GM21515 (cell line): ENCODE measurements around the gene GPR55.
A peak's percentile ranks its signal among the peaks of the same experiment; 100 is the strongest.

Experiments used
- ATAC-seq: cut with Tn5 transposase; IDR thresholded peaks from one replicate; pipeline ENCODE4 v1.9.1; 2021; ENCODE audit not compliant: unreplicated experiment

Gene GPR55

DNA sequence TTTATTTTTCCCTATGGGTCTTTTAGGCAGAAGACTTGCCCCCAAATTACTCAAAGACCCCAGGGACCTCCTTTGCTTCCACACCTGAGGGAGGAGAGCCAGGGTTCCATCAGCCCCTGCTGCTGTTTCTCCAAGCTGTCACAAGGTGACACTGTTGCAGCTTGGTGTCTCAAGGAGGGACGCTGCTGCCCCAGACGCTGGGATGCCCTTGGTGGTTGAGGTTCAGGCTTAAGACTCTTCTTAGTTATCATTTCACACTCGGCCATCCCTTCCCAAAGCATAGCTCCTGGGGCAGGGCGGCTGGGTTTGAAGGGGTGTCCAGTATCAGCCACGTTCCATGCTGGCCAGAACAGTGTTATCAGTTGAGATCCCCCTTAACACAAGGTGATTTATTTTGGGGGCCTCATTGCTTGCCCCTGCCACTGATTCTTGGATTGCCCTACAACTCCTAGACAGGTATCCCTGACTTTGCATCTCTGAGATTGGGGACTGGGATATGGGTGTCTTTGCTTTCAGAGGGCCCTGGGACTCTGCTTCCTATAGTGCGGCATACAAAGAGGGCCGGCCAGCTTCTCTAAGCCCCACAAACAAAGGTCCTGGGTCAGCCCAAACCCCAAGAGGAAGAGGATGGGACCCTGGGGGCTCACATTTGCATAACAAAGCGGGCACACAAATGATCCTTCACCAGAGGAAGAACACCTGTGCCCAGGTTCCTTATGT lies 22.7 kb downstream of the GPR55 start:
- peak; percentile 53 for ATAC-seq

DNA sequence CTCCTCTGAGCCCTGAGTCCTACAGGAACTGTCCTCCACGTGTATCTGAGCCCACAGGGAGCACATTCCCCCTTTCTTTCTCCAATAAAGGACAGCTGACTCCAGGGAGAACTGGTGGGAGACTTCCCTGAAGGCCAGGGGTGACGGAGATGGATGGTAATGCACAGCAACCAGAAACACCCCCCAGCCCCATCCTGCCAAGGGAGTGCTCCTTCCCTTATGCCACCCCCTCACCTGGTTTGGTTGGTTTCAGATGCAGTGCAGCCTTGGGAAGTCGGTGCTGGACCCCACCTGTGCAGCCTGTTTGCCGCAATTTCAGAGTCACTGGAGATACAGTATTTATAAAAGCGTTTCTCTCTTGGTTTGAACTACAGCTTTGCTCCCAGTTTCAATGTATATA lies 24.0 kb downstream of the GPR55 start:
- ATAC-seq, result no peak

DNA sequence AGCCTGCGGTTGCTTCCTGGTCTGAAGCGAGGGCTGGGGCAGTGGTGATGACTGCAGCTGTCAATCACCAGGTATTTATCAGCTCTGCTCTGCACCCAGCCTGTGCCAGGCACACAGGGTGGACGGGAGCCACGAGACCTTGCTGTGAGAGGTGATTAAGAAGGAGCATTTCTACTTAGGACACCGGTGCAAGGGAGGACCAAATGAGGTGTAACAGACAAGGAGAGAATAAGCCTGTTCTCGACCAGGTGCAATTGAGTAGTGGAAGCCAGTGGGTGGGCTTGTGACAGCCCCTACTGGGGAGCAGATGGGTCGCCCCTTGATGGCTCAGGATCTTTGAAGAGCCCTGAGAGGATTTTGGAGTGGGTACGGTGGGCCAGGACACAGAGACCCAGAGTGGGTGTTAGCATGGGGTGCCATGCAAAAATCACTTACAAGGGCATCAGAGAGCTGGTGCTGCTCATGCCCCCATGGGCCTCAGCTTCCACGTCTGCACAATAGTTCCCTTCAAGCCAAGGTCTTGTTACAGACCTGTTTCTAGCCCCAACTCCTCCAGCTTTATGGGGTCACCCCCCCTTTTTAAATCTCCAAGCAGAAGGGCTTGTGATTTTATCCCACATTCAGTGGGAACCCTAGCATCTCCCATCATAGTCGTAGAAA lies 24.6 kb downstream of the GPR55 start:
- no peak for ATAC-seq

DNA sequence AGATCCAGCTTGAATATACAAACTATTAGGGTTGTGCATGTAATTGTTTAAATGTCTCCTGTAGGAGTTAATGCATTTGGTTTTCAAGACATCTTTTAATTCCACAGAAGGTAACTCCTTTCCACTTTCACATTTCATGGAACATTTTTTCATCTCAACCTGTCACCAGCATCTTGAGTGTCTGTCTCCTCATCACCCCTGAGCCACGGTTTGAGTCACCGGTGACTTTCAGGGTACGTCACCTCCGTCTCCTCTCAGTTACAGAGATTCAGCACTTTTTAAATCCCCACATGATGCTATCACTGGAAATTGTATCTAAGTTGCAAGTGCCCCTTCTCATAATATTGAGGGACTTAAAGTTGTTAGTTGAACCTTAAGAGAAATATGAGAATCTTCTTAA lies 25.3 kb downstream of the GPR55 start:
- ATAC-seq, result no peak

DNA sequence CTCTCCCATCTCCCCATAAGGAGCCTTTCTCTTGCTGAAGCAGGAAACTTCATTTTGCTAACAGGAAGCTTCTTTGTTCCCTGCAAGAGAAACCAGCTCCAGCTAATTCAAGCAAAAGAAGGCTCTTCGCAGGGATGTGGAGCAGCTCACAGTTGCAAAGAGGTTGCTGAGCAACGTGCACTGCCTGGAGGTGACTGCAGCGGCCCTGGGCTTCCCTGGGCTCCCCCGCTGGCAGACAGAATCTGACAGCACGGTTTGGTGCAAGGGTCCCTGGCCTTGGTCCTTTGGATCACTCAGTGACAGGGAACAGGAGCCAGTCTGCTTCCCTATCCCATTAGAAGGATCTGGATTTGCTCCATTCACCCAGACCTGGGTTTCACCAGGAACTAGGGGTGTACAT lies 25.8 kb downstream of the GPR55 start:
- no peak for ATAC-seq

DNA sequence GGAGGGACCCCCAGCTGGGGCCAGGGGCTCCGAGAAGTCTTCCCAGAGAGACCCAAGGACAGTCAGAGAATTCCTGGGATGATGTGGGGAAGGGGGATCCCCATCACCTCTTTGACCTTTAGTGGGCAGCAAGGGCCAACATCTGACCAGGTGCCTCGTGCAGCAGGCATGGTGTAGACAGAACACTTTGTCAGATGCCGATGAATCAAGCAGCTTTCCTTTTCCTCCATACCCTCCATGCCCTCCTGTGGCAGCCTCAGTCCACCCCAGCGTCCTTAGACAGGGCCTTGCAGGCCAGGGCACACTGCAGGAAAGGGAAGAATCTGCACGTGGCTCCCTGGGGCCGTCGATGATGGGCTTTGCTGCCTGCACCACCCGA lies 26.3 kb downstream of the GPR55 start:
- ATAC-seq, result no peak

DNA sequence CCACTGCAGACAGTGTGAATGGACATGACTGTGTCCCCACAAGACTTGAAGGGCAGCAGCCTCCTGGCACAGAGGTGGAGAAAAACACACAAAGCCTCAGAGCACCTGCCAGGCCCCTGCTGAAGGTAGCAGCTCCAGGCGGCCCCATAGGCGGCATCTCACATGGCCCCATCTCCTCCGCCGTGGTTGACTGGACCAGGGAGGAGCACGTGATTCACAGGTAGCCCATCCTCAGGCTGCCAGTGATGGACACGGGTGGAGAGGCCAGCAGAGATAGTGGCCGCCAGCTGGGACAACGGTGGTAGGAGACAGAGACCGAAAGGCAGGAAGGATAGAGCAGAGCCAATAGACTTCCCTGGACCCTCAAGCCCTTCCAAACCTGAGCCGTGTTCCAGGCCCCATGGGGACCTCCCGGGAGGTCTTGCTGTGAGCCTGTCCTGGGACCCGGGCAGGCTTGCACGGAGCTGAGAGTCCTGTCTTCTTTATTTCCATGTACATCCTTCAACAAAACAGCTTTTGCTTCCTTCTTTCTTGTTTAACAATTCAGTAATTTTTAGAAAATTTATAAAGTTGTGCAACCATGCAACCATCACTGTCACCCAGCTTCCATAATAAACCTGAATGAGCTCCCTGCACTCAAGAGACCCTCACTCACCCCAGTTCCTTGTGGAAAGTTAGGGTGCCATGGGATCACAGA lies 26.9 kb downstream of the GPR55 start:
- no peak for ATAC-seq

DNA sequence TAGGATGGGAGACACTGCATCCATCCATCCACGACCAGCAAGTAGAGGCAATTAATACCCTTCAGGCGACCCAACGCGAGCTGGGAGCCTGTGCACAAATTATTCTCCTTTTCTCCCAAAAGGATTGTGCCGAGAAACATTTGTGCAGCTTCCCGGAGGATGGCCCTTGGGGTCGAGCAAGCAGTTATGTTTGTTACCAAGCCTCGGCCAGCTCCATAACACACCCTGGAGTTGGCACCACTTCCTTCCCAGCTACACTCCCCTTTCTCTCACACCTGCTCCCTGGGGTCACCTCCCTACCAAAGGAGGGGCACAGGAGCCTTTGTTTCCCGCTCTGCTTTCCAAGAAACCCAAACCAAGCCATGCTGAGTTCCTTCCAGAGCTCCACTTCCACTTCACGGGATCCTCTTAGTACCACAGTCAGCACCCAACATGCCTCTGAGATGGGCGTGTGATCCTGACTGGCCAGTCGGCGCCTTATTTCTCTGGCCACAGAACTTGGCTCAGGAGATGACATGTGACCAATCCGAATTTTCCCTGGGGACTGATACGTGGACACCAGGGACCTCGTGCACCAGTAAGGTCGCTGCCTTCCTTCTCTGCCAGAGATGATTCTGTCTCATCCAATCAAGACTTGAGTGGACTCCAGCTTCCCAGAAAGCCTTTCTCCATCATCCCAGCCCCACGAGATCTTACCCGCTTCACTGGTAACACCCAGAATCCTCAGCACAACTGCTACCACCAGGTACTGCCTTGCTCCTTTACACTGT lies 28.5 kb downstream of the GPR55 start:
- ATAC-seq, result no peak

DNA sequence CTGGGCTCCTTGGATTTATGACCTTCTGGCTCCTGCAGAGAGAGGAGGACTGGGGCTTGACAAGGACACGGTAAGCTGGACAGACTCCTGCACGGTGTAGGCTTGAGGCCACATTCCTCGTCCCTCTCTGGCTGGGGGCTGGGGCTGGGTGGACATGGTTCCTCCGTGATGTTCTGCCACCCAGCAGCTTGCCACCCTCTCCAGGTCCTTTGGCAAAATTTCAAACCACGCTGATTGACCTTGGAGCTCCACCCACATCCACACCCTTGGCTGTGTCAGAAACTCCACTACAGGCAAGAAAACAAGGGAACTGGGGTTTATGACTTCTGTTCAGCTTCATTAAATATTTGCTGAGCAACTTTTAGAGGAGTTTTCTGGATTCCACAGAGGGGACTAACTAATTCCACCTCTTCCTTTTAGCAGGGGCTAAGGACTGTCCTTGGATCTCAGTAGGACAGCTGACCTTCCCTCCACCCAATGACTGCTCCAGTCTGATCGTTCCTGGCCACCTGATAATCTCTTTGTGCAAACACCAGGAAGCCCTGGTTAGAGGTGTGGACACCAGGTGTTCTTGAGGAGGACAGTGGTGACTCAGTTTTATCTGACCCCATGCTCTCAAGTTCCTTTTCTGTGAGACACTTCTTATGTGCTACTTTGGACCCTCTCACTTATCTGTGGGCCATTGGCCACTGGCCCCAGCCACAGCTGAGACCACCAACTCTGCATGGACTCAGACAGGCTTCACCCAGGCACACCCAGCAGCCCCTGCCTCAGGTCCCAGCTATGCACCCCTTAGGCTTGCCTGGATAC lies 29.3 kb downstream of the GPR55 start:
- no peak for ATAC-seq

DNA sequence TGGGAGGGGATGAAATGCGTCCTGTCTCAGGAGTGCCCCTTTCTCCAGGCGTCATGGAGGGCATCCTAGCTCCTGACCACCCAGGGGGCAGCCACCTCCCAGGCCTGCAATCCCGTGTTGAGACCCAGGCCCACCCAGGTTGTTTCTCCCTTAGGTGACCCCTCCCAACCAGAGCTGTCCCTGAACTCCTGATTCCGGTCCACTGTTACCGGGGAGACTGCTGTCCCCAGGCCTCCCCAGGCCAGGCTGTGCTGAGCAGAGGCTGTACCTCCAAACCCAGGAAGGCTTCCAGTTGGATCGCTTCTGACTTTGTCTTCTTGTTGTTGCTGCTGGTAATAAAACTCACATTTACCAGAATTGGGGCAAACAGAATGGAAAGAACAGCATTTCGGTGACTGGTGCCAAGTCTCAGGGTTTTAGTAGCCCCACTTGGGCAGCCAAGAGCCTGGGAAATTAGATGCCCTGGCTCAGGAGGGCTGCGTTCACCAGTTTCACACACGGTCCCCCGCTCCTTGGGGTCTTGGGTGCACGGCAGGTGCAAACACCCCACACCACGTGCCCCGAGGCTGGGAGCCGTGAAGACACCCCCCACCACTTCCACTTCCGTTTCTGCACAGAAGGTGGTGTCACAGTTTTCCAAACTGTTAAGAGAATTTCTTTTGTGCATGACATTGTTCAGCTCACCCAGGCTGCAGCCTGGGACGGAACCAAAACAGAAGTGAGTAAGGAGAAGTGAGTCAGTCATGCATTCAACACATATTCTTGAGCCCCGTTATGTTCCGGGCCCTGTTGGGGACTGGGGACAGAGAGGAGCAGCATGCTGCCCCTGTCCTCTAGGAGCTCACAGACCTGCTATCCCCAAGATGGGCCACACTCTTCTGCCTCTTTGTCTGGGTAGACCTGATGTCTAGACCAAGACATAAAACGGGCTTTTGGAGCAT lies 30.9 kb downstream of the GPR55 start:
- peak; percentile 51 for ATAC-seq

DNA sequence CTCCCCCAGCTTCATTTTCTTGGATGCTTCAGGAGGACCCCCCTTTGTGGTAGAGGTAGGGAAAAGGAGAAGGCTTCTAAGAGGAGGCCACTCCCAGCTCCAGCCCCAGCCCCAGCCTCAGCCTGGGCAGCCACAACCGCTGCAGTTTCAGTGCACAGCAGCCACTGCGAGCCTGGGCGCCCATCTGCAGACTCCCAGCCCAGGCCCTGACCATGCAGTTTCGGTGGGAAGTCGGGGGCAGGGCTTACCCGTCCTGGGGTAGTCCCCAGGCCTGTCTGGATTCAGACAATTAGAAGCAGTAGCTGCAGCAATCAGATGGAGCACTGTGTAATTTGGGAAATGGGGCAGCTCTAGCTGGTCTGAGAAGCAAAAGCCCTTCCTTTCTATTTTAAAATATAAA lies 31.7 kb downstream of the GPR55 start:
- ATAC-seq, result peak; percentile 70

DNA sequence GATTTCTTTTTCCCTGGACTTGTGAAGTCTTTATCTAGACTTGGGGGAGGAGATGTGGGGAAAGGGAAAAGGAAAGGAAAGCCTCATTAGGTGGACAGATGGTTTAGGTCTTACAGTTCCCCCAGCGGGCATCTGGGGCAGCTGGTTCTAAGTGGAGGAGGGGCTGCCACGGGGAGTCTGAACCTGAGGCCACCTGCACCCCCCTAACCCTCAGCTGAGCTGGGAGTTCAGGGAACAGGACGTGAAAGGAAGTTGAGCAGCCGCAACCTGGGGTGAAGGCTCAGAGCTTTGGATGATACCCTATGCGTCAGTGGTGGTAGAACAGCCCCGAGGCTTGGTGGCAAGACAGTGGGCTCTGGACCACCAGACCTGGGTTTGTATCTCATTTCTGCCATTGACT lies 33.5 kb downstream of the GPR55 start:
- ATAC-seq, result no peak

DNA sequence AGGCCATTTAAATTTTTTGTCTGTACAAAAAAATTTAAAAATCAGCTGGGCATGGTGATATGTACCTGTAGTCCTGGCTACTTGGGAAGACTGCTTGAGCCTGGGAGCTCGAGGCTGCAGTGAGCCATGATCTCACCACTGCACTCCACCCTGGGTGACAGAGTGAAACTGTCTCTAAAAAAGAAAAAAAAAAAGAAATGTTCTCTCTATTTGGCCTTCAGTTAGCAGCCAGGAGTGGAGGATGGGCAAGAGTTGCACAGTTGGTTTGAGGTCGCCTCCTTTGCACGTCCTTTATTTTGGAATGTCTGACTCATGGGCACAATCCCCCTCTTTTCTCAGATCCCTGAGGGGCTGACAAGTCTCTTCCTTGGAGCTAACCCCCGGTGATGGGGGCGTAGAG lies 34.0 kb downstream of the GPR55 start:
- ATAC-seq, result no peak

DNA sequence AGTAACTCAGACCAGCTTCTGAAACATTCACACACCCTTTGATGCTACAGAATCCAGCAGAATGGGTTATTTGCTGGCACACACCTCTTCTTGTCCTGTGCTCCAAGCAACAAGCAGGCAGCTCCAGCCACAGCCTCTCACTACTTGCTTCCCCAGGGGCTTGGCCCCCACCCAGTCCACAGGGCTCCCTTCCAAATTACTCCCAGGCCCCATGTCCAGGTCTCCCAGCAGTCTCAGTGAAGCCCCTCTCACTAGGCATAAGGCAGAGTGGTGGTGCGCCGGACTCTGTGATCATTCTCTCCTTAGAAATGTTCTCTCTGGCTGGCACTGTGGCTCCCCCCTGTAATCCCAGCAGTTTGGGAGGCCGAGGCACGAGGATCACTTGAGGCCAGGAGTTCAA lies 34.4 kb downstream of the GPR55 start:
- ATAC-seq, result no peak

DNA sequence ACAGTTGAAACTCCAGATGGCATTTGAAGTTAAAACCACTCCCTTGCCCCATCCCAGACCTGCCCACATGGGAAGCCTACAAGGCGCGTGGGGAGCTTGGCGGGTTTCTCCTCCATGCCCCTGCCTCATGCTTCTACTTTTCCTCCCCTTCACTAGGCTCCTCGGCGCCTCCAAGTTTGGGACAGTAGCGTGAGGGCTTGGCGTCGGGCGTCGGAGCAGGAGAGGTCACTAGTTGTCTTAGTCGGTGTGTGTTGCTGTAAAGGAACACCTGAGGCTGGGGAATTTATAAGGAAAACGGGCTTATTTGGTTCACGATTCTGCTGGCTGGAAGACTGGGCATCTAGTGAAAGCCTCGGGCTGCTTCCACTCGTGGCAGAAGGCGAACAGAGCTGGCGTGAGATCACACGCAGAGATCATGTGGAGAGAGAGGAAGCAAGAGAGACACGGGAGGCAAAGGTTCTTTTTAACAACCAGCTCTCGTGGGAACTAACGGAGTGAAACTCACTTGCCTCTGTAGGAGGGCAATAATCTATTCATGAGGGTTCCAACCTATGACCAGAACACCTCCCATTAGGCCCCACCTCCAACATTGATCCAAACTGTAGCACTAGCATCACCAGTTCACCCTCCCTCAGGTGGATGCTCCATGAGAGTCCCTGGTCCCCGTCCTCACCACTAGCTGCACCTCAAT lies 35.0 kb downstream of the GPR55 start:
- no peak for ATAC-seq

DNA sequence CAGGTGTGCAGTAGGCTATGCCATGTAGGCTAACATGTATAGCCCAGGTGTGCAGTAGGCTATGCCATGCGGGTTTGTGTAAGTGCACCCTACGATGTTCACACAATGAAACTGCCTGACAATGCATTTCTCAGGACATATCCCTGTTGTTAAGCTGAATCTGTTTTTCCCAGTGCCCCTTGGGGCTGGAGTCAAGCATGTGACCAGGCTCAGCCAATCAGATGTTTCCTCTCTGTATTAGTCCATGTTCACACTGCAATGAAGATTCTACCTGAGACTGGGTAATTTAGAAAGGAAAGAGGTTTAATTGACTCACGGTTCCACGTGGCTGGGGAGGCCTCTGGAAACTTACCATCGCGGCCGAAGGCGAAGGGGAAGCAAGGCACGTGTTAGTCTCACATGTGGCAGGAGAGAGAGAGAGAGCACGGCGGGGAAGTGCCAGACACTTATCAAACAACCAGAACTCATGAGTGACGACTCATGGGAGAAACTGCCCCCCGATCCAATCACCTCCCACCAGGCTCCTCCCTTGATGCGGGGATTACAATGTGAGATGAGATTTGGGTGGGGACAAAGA lies 36.1 kb downstream of the GPR55 start:
- no peak for ATAC-seq

DNA sequence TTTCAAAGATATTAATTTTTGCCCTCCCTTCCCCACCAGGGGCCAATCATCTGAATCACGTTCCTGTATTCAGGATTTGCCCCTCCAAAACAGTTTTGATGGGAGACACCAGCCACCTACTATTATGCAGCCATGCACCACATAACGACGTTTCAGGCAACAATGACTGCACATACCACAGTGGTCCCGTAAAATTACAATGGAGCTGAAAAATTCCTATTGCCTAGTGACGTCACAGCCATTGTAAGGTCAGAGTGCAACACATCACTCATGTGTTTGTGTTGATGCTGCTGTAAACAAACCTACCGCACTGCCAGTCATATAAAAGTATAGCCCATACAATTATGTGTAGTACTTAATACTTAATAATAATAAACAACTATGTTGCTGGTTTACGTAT lies 37.7 kb downstream of the GPR55 start:
- ATAC-seq, result no peak

DNA sequence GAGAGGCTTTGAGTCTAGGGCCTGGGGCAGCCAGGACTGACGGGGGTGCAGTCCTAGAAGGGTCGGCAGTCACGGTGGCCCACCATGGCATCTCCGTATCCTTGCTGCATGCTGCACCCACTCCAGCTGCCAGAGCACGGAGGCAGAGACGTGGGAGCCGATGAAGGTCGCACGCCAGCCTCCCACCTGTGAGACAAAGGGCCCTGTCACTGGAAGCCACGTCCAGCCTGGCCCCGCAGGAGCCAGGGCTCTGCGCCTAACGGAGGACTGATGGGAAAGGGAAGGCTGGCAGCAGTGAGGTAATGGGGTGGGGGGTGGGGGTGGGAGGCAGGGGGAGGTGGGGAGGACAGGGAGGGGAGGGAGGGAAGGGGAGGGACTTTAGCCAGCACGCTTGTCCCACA lies 38.4 kb downstream of the GPR55 start:
- no peak for ATAC-seq

DNA sequence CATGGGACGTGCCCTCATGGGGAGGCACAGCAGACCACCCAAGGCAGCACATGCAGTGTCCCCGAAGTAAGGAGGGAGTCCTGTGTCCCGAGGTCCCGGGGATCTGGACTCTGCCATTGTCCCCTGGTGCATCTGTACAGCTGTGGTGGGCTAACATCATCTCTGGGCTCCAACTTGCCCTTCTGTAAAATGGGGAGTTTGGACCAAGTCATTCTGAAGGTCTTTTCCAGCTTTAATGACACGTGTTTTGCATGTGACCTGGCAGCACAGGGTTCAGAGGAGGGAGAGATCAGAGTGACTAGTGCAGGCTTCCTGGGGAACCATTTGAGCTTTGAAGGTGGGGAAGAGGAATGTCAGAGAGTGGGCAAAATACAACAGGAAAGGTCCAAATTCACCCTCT lies 38.8 kb downstream of the GPR55 start:
- no peak for ATAC-seq
